Muscle of arm (tissue), 14 donors: Measurements from ENCODE around the gene TRAPPC3L. TPM values are rescaled to one million over a fixed set of nuclear protein-coding genes. Genes with fewer than 3 reads are reported as not detected.

Experiments used
- DNase-seq: peaks from one replicate; pipeline ENCODE4 v3.0.0-alpha.2; 2013
- long read RNA-seq, 11 donors: transcript quantifications; one replicate each; lab custom pipeline, GENCODE V29; 2026
- polyA plus RNA-seq, 12 donors: library from polyadenylated mRNA; unstranded; fragments of 120-200 nt; gene quantifications; one replicate each; pipeline ENCODE4 v1.2.1, GENCODE V29; 2013; ENCODE audit not compliant: insufficient read length in 12 of 12

Gene TRAPPC3L
- under 1 TPM in 5 of 12 donors, not detected in 7; 0.11 to 0.28 (median 0.17) TPM for polyA plus RNA-seq
- long read RNA-seq, donor 1 = 0 reads
- long read RNA-seq, donor 2, partial matches to known transcripts = 158 of 436 reads
- long read RNA-seq, donor 2, other reads (novel, unspliced or antisense) = 278 of 436 reads
- long read RNA-seq, donor 3 = 0 reads
- long read RNA-seq, donor 4 = 0 reads
- long read RNA-seq, donor 5 = 0 reads
- long read RNA-seq, donor 6 = 0 reads
- long read RNA-seq, donor 7 = 0 reads
- long read RNA-seq, donor 8 = 0 reads
- long read RNA-seq, donor 9 = 0 reads
- long read RNA-seq, donor 10 = 0 reads
- long read RNA-seq, donor 11 = 0 reads

DNA sequence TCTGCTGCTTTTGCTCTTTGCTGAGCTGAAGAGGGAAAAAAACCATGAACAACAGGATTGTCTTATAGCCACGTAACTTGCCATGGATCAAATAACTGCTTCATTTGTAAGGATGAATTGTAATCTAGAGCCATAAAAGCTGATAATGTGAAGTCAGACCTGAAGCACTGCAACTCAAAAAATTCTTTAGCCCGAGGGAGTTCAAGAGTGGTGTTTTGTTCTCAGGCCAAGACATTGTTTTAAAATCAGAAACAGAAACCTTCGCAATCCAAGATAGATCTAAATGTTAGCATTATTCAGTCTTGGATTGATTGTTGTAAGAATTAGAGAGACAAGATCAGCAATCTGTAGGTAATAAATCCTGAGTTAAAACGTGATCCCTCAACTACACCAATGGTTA lies at the start of gene TRAPPC3L:
TSS of gene TRAPPC3L (minus strand) at position 34 of the 400 bp plus-strand sequence. CDS start 170 bp downstream, outside the sequence.
- DNase-seq = no peak

DNA sequence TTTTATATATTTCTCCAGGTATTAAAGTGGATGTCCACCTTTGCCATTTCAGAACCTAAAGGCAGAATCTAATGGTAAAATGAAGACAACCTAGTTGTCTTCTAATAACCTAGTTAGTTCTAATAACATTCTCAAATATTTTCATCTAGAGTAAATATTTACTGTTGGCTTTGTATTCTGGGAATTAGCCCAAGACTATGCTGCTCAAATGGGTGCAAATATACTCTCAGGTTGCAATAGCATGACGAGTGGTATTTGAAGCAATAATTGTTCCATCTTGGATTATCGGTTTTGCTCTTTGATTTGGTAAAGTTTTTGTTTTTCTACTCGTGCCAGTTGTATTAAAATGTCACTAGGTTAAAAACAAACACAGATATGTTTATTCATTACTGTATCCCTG lies 49.8 kb upstream of the TRAPPC3L start:
- no peak for DNase-seq

DNA sequence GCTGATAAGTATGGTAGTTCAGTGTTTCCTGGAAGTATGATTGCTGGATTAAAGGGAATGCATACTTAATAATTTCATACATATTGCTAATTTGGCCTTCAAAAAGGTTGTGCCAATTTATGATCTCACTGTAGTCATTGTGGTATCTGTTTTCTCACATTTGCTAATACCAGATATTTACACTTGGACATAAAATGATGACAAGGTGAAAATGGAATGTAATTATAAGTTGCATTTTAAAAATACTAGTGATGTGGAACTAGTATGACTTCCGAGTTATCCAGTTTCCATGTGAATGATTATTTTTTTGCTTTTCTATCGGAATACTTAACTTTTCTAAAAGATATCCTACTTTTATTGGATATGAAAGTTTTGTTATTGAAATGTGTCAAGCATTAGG lies 41.3 kb upstream of the TRAPPC3L start:
- DNase-seq = no peak

DNA sequence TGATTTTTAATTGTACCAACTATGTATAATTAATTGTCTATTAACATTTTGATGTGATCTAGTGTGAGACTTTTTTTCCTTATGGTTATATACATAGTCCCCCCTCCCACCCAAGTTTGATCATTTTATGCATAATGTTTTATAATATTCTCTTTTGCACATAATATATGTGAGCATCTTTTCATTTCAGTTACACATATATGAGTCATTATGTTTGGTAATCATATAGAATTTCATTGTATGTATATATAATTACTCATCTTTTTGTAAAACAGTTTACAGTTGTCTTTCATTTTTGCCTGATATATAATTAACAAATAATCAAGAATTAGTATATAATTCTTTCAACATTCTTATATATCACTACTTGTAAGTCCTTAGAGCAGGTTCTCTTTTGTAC lies 40.8 kb upstream of the TRAPPC3L start:
- no peak for DNase-seq

DNA sequence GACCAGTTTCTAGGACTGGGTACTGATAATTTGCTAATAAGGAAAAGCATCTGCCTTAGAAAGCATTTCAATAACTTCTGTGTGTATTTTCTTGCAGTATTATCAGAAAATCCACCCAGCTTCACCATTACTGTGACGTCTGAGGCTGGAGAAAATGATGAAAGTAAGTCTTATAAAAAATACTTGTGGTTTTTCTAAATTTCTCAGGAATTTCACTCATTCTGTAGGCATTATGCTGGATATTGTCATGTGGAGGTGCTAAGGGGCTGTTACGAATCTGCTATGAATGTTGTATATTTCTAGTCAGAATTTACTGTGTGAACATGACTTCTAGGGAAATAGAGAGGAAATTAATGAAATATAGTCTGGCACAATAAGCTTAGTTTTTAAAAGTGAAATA lies 34.7 kb upstream of the TRAPPC3L start:
- DNase-seq = no peak

DNA sequence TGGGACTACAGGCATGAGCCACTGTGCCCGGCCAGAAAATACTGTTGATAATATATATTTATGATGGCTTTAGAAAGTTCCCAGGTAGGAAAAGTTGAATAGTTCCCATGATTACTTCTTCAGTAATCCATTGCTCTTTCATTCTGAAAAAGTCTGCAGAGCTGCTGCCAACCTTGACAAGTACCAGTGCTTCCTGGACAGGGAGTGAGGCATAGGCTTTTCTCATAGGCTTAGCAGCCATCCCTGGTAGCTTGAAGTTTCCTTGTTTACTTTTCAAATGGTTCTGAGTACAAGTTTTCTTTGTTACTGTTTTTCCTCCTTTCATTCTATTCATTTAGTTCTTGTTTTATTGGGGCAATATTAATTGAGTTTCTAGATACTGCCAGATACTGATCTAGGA lies 33.7 kb upstream of the TRAPPC3L start:
- no peak for DNase-seq

DNA sequence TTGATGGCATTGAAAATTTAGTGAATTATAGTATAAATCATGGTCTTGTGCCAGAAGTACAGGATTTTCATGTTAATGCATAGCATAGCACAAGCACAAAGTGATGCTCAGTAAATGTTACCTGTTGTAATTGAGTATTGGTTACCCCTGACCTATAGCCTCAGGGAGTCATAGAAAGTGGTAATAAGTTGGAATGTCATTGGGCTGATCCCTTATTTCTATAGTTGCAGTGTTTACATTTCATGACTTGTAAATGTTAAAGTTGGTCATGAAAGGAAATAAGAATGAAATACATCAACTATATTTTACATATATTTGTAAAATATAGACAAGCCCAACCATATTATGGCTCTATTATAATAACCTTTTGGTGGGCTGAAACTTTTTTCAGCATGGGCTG lies 32.9 kb upstream of the TRAPPC3L start:
- DNase-seq = no peak

DNA sequence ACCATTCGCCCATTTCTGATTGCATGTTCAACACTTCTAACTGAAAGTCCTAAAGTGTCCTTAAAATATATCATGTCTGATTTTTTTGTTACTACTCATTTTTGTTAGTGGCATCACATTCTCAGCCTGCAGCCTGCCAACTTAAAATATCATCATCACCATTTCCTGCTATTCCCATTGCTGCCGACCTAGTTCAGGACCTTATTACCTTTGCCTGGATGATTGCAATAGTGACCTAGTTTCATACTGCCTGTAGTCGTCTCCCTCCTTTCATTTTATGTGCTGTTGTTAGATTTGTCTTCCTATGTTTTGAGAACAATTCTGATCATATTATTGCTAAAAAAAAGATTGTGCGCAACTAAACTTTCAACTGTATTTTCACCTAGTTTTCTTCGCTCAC lies 32.0 kb upstream of the TRAPPC3L start:
- no peak for DNase-seq

DNA sequence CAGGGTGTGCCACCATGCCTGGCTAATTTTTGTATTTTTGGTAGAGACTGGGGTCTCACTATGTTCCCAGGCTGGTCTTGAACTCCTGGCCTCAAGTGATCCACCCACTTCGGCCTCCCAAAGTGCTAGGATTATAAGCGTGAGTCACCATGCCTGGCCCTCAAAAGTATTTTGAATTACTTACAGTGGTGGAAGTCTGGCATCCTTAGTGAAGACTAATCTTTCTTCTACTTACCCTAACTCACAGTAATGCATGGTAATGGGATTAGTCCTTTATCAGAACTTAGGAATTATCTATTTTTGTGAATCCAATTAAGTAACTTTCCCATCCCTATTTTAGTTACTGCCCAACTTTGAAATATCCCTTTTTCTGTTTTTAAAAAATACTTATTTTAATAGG lies 29.7 kb upstream of the TRAPPC3L start:
- DNase-seq = no peak

DNA sequence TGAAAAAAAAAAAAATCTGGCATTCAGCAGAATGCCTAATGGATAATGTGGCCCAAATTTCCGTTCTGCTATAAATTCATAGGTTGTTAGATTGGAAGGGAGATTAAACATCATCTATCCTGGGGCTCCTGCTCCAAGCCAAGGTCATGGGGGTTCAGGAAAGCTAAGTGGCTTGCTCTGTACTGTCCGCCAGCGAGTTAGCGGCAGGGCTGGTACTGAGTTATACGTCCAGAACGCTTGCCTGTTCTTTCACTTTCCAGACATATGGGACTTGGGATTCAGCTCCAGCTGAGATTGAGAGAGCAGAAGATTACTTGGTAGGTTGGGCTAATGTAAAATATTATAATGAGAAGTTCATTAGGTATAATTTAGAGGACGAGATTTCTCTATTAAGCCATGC lies 26.7 kb upstream of the TRAPPC3L start:
- no peak for DNase-seq

DNA sequence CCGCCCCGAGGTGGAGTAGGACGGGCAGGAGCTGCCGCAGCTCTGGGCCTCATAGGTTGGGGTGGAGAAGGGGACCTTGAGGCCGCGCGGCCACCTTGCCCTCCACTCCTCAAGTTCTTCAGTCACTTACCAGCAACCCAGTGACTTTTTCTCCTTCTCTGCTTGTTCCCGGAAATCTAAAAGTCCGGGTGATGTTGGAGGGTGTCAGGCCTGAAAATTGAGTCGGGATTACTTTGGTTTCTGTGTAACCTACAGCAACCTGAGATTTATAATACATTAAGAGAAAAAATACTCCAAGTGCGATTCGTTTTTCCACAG lies 26.2 kb upstream of the TRAPPC3L start:
- no peak for DNase-seq

DNA sequence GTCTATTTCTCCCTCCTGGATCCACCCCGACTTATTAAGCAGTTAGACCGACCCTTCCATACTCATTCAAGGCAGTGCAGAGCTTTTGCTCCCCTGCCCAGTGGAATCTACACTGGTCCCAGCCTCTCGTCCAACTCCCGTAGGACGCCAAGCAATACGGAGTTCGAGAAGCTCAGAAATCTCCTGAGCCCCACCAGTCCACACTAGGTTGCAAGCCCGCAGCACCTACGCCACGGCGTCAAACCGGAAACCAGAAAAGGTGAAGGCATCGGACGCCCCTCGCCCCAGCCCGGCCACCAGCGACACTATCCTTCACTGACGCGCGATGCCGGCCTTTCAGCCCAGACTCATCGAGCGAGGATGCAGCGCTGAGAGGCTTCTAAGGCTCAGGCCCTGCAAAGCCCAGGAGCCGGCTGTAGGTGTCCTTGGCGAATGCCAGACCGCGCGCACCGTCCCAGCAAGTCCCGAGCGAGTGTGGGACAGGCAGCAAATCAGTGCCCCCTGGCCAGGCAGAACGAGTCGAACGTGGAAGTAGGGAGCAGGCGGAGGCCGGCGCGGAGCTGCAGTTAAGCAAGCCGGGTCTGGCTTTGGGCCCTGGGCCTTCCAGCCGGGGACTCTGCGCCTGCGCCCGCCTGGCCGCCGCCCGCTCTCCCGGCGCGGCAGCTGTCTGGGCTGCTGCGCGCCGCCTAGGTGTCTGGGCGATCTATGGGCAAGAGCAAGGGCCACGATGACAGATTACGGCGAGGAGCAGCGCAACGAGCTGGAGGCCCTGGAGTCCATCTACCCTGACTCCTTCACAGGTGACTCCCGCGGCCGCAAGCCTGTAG lies 25.6 kb upstream of the TRAPPC3L start, which contains the start of gene RWDD1:
TSS of gene RWDD1 (plus strand) at position 649 of the 827 bp plus-strand sequence. CDS start at position 728, 79 bp downstream.
- DNase-seq = peak; percentile 98

DNA sequence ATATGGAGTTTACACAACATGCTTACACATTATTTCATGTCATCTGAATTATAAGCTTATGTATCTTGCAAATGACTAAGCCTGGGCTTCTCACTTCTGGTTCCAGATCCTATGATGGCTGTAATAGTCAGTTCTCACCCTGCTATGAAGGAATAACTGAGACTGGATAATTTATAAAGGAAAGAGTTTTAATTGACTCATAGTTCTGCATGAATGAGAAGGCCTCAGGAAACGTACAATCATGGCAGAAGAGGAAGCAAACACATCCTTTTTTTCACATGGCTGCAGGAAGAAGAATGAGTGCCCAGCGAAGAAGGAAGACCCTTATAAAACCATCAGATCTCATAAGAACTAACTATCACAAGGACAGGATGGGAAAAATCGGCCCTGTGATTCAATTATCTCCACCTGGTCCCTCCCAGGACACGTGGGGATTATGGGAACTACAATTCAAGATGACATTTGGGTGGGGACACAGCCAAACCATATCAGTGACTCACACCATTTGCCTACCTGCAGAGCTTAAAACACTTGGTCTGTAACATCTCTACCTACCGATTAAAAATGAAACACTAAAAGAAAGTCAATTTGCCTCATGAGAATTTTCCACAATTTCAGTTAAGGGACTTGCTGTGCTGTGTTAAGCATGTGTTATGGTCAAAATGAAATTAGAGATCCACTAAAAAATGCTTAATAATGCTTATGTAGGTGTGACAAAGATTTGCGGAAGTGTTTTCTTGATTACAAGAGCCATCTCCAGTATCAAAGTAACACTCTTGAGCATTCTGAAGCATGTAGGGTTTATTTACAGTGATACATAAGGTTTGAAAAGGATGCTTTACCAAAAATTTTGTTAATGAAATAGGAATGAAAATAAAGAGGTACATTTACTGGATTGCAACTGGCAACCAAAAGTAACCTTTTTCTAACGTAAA lies 23.6 kb upstream of the TRAPPC3L start:
- DNase-seq = no peak

DNA sequence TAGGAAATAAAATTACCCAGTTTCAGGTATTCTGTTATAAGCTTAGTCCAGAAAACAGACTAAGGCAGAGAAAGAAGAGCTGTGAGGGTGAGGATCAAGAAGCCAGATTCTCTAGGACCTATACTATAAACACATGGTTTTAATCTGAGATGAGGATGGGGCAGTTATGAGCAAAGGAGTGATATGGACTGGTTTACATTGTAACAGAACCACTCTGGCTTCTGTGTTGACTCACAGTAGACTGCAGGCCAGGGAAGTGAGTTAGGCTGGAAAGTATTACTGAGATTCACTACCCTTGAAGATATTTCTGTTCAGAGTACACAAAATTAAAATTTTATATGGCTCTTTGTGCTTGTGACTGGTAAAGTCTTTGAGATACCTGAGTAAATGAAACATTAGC lies 22.6 kb upstream of the TRAPPC3L start:
- no peak for DNase-seq

DNA sequence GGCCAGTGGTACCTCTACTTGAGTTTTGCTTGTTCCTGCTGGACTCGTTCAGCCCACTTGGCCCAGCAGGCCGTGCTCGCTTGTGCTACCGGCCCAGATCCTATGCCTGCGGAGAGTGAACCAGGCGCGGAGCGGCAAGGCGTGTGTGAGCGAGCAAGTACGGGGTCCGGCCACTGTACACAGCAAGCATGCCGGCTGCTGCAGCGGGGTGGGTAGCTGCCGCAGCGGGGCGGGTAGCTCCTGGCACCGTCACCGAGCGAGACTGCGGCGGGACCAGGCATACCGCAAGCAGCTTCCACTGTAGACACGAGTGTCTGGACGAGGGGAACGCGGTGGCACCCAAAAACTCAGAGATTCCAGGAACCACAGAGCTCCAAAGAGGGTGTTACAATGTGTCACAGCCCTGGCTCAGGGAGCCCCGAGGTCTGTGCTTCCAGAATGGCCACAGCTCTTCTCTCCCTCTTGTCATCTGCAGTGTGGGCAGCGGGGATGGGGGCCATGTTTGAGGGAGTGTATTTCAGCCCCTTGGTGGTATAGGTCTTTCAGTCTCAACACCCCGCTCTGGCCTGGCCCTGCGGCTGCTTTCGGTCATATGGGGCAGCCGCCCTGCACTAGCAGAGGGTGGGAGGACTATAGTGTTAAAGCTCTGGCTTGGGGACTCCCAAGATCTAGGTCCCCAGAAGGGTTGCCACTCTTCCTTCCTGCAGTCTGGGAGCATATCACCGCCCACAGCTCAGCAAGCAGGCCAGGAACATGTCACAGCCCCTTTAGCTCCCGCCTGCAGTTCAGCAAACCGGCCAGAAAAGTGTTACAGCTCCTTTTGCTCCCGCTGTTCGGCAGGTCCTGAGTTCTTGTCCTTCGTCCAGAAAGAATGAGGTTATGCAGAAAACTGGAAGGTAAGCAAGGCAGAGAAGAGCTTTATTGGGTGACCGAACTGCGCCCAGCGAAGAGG lies 19.7 kb upstream of the TRAPPC3L start:
- DNase-seq = no peak

DNA sequence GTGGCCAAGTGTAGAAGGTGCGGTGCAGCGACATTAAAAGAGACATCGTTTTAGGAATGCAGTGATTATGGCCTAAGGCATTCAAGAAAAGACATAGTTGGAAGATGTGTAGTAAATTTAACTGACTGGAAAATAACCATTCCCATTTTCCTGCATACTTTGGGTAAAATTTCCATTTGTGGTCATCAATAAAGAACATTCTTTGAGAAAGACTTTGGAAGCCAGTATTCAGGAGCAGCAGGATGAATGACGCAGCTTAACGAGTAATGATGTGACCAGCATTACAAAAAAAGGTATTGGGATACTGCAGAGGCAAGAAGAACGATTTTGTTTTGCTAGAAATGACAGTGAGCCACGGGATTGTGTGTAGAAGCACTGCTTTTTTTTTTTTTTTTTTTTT lies 18.8 kb upstream of the TRAPPC3L start:
- no peak for DNase-seq

DNA sequence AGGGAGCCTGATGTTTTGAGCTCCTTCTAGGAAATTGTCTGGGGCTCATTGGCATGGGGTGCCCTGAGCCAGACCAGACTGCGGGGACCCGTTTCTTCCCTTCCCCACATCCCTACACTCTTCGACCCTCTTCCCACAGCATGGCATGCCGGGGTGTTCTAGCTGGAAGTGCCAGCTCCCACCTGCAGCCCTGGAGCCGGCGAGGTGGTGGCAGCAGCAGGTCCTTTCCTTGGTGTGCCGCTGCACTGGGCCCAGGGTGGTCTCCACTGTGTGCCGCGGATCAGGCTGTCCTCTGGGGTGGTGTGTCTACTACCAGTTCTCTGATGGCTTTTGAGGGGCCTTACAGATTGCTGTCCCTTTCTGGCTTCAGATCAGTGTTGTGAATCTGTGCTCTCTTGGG lies 18.3 kb upstream of the TRAPPC3L start:
- DNase-seq = no peak

DNA sequence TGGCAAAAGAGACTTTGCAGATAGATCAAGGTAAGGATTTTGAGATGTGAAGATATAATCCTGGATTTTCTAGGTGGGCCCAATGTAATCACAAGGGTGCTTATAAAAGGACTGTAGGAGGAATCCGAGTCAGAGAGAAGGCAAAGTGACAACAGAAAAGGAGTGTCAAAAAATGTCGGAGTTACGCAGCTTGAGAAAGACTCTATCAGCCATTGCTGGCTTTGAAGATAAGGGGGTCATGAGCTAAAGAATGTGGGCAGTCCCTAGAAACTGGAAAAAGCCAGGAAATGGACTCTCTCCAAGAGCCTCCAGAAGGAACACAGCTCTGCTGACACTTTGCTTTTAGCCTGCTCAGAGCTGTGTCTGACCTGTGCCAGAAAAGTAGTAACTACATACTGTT lies 17.1 kb upstream of the TRAPPC3L start:
- DNase-seq = no peak

DNA sequence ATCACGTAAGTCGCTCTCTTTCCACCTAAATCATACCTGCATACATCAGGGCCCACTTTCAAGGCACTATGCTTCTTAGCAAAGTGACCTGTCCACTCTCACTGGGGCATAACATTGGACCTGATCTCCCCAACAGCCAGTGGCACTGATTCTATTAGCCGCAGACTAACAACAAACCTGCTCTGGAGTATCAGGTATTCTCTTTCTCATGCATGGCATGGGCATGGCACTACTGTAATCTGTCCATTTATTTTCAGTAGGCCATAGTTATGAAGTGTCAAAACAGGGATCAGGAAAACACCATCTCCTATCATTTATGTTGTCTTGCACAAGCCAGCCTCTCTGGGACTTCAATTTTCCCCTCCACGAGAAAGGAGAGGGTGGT lies 16.5 kb upstream of the TRAPPC3L start:
- DNase-seq = no peak

DNA sequence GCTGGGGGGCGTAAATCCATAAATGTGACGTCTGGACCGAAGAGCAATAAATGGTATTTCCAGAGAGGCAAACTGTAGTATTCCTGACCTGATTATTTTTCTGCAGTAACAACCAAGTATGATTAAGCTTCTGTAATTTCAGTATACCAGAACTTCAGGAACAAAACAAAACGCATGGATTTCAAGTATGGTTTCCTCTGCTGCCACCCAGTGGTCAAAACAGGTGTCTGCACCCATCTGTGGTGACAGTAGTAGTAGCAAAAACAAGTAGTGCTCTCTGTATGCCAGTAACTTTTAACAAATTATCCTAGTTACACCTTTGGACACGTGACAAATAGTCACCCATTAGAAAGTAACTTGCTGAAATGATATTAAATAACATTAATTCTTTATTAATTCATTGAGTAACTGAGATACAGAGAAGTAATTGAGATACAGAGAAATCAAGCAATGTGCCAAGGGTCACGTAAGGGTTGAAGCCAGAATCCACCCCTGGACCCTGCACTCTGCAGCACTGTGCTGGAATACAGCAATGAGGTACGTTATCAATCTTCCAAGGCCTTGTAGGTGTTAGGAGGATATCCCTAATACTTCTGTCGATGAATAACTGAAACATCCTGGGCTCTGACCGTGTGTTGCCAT lies 16.0 kb upstream of the TRAPPC3L start:
- peak; percentile 81 for DNase-seq

DNA sequence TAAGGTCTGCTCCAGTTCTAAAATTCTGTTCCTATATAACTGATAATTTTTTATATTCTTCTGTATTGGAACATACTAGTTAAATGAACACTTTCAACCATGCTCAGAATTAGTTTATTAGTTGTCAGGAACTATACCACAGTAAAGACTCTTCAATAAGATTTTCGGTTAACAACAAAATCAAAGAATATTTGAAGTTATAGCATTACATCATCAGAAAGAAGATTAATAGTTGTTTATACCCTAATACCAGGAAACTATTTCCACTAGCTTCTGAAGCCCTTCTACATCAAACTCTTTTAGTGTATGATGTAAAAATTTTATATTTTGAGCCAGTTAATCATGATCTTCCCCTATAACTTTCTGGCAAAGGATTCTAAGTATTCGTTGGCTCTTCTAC lies 14.6 kb upstream of the TRAPPC3L start:
- DNase-seq = no peak
